HEK293 (cell line): ENCODE results near the gene MXRA8.
A peak's percentile ranks its signal among the peaks of the same experiment; 100 is the strongest.

ENCODE experiments used
- CTCF ChIA-PET: fragments of 350-600 bp; formaldehyde crosslinking; extraction: SDS; loops from one replicate; lab custom pipeline; 2021; ENCODE audit warnings: antibody characterized with exemption; lab: Yijun Ruan, JAX
- POLR2A ChIA-PET: fragments of 300-600 bp; formaldehyde crosslinking; extraction: SDS; loops from one replicate; lab custom pipeline; 2020; ENCODE audit warnings: antibody characterized with exemption, inconsistent platforms; lab: Yijun Ruan, JAX
- H3K27ac ChIP-seq: fragments of 200-500 bp; sonication (Bioruptor generic); 2 replicates; pipeline ENCODE4 v1.5.1; 2014; ENCODE audit warnings: low read depth, low read length, control low read depth, inconsistent platforms; ENCODE audit errors: extremely low read depth
- H3K36me3 ChIP-seq, 2 experiments: fragments of 200-500 bp in 1 of 2; sonication (Bioruptor generic) in 1 of 2; 1 replicate in 1 of 2; 2 replicates in 1 of 2; pipeline ENCODE4 v1.5.1; 2014 to 2017; ENCODE audit warnings: inconsistent platforms in 2 of 2, low read length in 2 of 2; ENCODE audit not compliant: control insufficient read depth in 2 of 2, insufficient read depth in 1 of 2
- H3K4me1 ChIP-seq: fragments of 200-500 bp; sonication (Bioruptor generic); 2 replicates; pipeline ENCODE4 v1.5.1; 2014; ENCODE audit warnings: mild to moderate bottlenecking, low read length, inconsistent platforms; ENCODE audit not compliant: control insufficient read depth, insufficient read depth
- H3K4me3 ChIP-seq: 2 replicates; pipeline ENCODE4 v1.5.1; 2011; ENCODE audit warnings: low read depth, mild to moderate bottlenecking, control low read depth, low read length, moderate library complexity
- H3K9me3 ChIP-seq: fragments of 200-500 bp; sonication (Bioruptor generic); 2 replicates; pipeline ENCODE4 v1.5.1; 2014; ENCODE audit warnings: low read depth, low read length, inconsistent platforms; ENCODE audit not compliant: control insufficient read depth, insufficient read depth
- GLIS1 ChIP-seq: fragments of 450-650 bp; formaldehyde crosslinking; IDR thresholded peaks from 2 replicates; pipeline ENCODE4 v1.5.1; 2016; ENCODE audit warnings: missing biosample characterization, missing genetic modification characterization
- GLIS2 ChIP-seq: fragments of 450-650 bp; formaldehyde crosslinking; IDR thresholded peaks from 2 replicates; pipeline ENCODE4 v1.5.1; 2016; ENCODE audit warnings: missing biosample characterization, missing genetic modification characterization
- KLF1 ChIP-seq: fragments of 450-650 bp; formaldehyde crosslinking; IDR thresholded peaks from 2 replicates; pipeline ENCODE4 v1.5.1; 2016; ENCODE audit warnings: missing biosample characterization, missing genetic modification characterization
- KLF8 ChIP-seq: fragments of 450-650 bp; formaldehyde crosslinking; IDR thresholded peaks from 2 replicates; pipeline ENCODE4 v1.5.1; 2016; ENCODE audit warnings: missing biosample characterization, missing genetic modification characterization
- MZF1 ChIP-seq: fragments of 450-650 bp; formaldehyde crosslinking; IDR thresholded peaks from 2 replicates; pipeline ENCODE4 v1.5.1; 2017; ENCODE audit warnings: missing biosample characterization, missing genetic modification characterization, borderline replicate concordance
- SP2 ChIP-seq: fragments of 450-650 bp; formaldehyde crosslinking; IDR thresholded peaks from 2 replicates; pipeline ENCODE4 v1.5.1; 2016; ENCODE audit warnings: missing biosample characterization, missing genetic modification characterization
- SP7 ChIP-seq: fragments of 450-650 bp; formaldehyde crosslinking; IDR thresholded peaks from 2 replicates; pipeline ENCODE4 v1.5.1; 2016; ENCODE audit warnings: missing biosample characterization, missing genetic modification characterization
- ZFHX2 ChIP-seq: fragments of 450-650 bp; formaldehyde crosslinking; conservative IDR thresholded peaks from 2 replicates; pipeline ENCODE4 v1.5.1; 2016; ENCODE audit warnings: missing biosample characterization, missing genetic modification characterization
- ZNF600 ChIP-seq: fragments of 450-650 bp; formaldehyde crosslinking; IDR thresholded peaks from 2 replicates; pipeline ENCODE4 v1.5.1; 2016; ENCODE audit warnings: missing biosample characterization, missing genetic modification characterization
- ZNF629 ChIP-seq: fragments of 450-650 bp; formaldehyde crosslinking; IDR thresholded peaks from 2 replicates; pipeline ENCODE4 v1.5.1; 2017; ENCODE audit warnings: missing biosample characterization, missing genetic modification characterization
- TF ChIP-seq, protein P1 (sequence below): fragments of 450-650 bp; formaldehyde crosslinking; IDR thresholded peaks from 2 replicates; pipeline ENCODE4 v1.5.1; 2016; ENCODE audit warnings: missing biosample characterization, missing genetic modification characterization, borderline replicate concordance
- TF ChIP-seq, protein P2 (sequence below): fragments of 450-650 bp; formaldehyde crosslinking; conservative IDR thresholded peaks from 2 replicates; pipeline ENCODE4 v1.5.1; 2016; ENCODE audit warnings: low read depth, missing biosample characterization, missing genetic modification characterization
- TF ChIP-seq, protein P3 (sequence below): fragments of 450-650 bp; formaldehyde crosslinking; IDR thresholded peaks from 2 replicates; pipeline ENCODE4 v1.5.1; 2017; ENCODE audit warnings: missing biosample characterization, missing genetic modification characterization
- TF ChIP-seq, protein P4 (sequence below): fragments of 450-650 bp; formaldehyde crosslinking; IDR thresholded peaks from 2 replicates; pipeline ENCODE4 v1.5.1; 2016; ENCODE audit warnings: missing biosample characterization, missing genetic modification characterization
- TF ChIP-seq, protein P5 (sequence below): fragments of 450-650 bp; formaldehyde crosslinking; IDR thresholded peaks from 2 replicates; pipeline ENCODE4 v1.5.1; 2016; ENCODE audit warnings: missing biosample characterization, missing genetic modification characterization

Gene MXRA8, protein sequence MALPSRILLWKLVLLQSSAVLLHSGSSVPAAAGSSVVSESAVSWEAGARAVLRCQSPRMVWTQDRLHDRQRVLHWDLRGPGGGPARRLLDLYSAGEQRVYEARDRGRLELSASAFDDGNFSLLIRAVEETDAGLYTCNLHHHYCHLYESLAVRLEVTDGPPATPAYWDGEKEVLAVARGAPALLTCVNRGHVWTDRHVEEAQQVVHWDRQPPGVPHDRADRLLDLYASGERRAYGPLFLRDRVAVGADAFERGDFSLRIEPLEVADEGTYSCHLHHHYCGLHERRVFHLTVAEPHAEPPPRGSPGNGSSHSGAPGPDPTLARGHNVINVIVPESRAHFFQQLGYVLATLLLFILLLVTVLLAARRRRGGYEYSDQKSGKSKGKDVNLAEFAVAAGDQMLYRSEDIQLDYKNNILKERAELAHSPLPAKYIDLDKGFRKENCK

DNA sequence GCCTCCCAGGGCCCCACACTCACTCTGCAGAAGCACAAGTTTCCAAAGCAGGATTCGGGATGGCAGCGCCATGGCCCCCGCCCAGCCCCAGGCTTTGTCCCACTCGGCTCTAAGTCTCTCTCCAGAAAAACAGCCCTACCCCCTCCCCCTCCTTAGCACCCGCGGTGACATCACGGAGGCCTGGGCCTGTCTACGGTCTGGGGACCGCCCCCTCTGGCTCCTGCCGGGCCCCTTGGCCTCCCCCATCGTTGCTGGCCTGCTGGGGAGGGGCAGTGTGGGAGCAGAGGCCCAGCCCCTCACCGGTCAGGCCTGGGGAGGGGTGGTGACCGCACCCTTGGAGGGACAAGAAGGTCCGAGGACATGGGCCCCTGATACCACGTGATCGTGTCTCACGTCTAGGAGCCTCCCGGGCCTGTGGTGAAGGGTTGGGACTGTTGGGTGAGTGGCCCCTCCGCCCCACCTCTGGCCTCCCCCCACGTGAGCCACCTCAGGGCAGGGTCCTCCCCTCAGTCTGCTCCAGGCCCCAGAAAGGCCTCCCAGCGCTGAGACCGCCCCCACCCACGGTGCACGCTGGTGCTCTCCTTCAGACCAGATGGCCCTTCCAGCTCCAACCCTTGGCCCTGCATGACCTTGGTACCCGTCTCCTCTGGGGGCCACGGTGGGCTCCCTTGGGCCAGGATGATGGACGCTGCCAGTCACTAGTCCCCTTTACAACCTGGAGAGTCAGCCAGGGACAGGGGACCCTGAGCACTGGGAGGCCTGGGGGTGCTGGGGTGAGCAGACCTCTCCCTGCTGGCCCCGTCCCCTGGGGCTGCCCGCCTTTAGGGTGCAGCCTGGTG lies at the start of gene MXRA8:
Gene MXRA8, minus strand, starts transcription at position 123 of the 839 bp plus-strand sequence. Its CDS starts 51 bp downstream, at position 72.
- peak; percentile 6; the same call in 1 of the 2 replicates for TF ChIP-seq KLF1 (tag by site-specific recombination)
- TF ChIP-seq KLF8 (tag by site-specific recombination) = no peak
- TF ChIP-seq, protein P1, sequence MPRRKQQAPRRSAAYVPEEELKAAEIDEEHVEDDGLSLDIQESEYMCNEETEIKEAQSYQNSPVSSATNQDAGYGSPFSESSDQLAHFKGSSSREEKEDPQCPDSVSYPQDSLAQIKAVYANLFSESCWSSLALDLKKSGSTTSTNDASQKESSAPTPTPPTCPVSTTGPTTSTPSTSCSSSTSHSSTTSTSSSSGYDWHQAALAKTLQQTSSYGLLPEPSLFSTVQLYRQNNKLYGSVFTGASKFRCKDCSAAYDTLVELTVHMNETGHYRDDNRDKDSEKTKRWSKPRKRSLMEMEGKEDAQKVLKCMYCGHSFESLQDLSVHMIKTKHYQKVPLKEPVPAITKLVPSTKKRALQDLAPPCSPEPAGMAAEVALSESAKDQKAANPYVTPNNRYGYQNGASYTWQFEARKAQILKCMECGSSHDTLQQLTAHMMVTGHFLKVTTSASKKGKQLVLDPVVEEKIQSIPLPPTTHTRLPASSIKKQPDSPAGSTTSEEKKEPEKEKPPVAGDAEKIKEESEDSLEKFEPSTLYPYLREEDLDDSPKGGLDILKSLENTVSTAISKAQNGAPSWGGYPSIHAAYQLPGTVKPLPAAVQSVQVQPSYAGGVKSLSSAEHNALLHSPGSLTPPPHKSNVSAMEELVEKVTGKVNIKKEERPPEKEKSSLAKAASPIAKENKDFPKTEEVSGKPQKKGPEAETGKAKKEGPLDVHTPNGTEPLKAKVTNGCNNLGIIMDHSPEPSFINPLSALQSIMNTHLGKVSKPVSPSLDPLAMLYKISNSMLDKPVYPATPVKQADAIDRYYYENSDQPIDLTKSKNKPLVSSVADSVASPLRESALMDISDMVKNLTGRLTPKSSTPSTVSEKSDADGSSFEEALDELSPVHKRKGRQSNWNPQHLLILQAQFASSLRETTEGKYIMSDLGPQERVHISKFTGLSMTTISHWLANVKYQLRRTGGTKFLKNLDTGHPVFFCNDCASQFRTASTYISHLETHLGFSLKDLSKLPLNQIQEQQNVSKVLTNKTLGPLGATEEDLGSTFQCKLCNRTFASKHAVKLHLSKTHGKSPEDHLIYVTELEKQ (tag by site-specific recombination) = no peak
- no peak for TF ChIP-seq MZF1 (tag by site-specific recombination)
- TF ChIP-seq SP7 (tag by site-specific recombination) = 0 out of 2 replicates have a peak, but pooled peaks have one; percentile 23
- TF ChIP-seq SP2 (tag by site-specific recombination) = peak; percentile 33; the same call in 1 of the 2 replicates
- TF ChIP-seq, protein P2, sequence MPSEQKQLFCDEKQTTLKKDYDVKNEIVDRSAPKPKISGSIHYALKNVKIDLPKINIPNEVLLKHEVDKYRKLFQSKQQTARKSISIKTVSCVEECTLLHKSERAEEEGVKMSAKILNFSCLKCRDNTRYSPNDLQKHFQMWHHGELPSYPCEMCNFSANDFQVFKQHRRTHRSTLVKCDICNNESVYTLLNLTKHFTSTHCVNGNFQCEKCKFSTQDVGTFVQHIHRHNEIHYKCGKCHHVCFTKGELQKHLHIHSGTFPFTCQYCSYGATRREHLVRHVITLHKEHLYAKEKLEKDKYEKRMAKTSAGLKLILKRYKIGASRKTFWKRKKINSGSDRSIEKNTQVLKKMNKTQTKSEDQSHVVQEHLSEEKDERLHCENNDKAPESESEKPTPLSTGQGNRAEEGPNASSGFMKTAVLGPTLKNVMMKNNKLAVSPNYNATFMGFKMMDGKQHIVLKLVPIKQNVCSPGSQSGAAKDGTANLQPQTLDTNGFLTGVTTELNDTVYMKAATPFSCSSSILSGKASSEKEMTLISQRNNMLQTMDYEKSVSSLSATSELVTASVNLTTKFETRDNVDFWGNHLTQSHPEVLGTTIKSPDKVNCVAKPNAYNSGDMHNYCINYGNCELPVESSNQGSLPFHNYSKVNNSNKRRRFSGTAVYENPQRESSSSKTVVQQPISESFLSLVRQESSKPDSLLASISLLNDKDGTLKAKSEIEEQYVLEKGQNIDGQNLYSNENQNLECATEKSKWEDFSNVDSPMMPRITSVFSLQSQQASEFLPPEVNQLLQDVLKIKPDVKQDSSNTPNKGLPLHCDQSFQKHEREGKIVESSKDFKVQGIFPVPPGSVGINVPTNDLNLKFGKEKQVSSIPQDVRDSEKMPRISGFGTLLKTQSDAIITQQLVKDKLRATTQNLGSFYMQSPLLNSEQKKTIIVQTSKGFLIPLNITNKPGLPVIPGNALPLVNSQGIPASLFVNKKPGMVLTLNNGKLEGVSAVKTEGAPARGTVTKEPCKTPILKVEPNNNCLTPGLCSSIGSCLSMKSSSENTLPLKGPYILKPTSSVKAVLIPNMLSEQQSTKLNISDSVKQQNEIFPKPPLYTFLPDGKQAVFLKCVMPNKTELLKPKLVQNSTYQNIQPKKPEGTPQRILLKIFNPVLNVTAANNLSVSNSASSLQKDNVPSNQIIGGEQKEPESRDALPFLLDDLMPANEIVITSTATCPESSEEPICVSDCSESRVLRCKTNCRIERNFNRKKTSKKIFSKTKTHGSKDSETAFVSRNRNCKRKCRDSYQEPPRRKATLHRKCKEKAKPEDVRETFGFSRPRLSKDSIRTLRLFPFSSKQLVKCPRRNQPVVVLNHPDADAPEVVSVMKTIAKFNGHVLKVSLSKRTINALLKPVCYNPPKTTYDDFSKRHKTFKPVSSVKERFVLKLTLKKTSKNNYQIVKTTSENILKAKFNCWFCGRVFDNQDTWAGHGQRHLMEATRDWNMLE (tag by site-specific recombination) = no peak
- 0 out of 2 replicates have a peak, but pooled peaks have one; percentile 19 for TF ChIP-seq ZFHX2 (tag by site-specific recombination)
- peak; percentile 39; the same call in 1 of the 2 replicates for TF ChIP-seq ZNF629 (tag by site-specific recombination)
- TF ChIP-seq GLIS1 (tag by site-specific recombination) = peak; percentile 53; the same call in 1 of the 2 replicates
- TF ChIP-seq, protein P3, sequence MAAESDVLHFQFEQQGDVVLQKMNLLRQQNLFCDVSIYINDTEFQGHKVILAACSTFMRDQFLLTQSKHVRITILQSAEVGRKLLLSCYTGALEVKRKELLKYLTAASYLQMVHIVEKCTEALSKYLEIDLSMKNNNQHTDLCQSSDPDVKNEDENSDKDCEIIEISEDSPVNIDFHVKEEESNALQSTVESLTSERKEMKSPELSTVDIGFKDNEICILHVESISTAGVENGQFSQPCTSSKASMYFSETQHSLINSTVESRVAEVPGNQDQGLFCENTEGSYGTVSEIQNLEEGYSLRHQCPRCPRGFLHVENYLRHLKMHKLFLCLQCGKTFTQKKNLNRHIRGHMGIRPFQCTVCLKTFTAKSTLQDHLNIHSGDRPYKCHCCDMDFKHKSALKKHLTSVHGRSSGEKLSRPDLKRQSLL (tag by site-specific recombination) = peak; percentile 48; the same call in 1 of the 2 replicates
- TF ChIP-seq, protein P4, sequence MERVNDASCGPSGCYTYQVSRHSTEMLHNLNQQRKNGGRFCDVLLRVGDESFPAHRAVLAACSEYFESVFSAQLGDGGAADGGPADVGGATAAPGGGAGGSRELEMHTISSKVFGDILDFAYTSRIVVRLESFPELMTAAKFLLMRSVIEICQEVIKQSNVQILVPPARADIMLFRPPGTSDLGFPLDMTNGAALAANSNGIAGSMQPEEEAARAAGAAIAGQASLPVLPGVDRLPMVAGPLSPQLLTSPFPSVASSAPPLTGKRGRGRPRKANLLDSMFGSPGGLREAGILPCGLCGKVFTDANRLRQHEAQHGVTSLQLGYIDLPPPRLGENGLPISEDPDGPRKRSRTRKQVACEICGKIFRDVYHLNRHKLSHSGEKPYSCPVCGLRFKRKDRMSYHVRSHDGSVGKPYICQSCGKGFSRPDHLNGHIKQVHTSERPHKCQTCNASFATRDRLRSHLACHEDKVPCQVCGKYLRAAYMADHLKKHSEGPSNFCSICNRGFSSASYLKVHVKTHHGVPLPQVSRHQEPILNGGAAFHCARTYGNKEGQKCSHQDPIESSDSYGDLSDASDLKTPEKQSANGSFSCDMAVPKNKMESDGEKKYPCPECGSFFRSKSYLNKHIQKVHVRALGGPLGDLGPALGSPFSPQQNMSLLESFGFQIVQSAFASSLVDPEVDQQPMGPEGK (tag by site-specific recombination) = 0 out of 2 replicates have a peak, but pooled peaks have one; percentile 57
- peak; percentile 59 for TF ChIP-seq GLIS2 (tag by site-specific recombination)
- no peak for TF ChIP-seq ZNF600 (tag by site-specific recombination)
- TF ChIP-seq, protein P5, sequence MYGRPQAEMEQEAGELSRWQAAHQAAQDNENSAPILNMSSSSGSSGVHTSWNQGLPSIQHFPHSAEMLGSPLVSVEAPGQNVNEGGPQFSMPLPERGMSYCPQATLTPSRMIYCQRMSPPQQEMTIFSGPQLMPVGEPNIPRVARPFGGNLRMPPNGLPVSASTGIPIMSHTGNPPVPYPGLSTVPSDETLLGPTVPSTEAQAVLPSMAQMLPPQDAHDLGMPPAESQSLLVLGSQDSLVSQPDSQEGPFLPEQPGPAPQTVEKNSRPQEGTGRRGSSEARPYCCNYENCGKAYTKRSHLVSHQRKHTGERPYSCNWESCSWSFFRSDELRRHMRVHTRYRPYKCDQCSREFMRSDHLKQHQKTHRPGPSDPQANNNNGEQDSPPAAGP (tag by site-specific recombination) = peak; percentile 34; the same call in 1 of the 2 replicates
- TF ChIP-seq, all 188 proteins: peak for 10
- POLR2A ChIA-PET = no interaction called here
- Histone ChIP-seq H3K36me3 (no peaks in the 10 kb centered on the region), H3K27ac (no peak within 1 kb of the TSS), H3K4me3 (no peak within 1 kb of the TSS), H3K4me1 (peaks cover 4% of the 10 kb centered on the region; the same call in 1 of the 2 replicates), H3K9me3 (no peaks in the 10 kb centered on the region)
- CTCF ChIA-PET = no interaction called here
